Fibroblast of peridontal ligament (primary cell): ENCODE results near the gene NCBP1.
A peak's percentile ranks its signal among the peaks of the same experiment; 100 is the strongest.
"Not testable (repeated sequence)": the region's sequence is repeated elsewhere in the genome, so short reads cannot be mapped to it uniquely, and the experiment has no call there.

ENCODE experiments used
- DNase-seq: peaks from one replicate; pipeline ENCODE4 v3.0.0-alpha.2; 2010; ENCODE audit errors: extremely low read depth

Gene NCBP1

DNA sequence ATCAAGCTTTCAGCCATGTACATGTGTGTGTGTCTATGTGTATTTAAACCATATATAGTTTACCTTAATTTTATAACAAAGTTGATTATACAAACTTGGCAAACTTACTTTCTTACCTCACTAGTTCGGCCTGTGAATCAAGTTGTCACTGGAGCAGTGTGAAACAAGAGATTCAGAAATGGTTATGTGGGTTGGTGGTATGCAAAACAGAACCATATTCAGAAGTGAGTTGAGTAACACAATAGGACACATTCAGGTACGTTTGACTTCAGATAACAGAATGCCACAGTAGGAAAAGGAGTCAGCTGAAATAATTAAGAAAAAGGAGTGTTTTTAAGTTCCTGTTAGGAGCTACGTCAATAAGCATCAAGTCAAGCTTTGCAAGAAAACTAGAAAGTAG, 42.0 kb downstream of the NCBP1 start:
- DNase-seq = peak; percentile 11

- no peak for DNase-seq
Measured at GRCh38 chr9:97682242-97682641, 48.6 kb downstream of the NCBP1 start.

DNA sequence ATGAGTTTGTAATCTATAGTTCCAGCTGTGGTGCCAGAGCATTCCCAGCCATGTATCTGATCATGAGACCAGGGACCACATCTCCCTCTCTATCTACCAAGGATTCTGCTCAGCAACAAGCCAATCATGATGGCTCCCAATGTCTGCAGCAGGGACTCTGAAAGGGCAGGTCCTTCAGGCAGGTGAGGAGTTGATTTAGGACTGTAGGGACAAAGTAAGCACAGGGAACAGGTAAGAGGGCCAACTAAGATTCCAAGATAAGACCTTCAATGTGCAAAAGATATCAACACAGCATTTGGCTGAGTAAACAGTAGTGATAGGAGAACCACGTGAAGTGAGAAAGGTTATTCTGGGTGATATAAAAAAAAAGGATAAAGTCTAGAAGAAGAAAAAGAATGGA, 55.0 kb downstream of the NCBP1 start:
- DNase-seq = no peak

DNA sequence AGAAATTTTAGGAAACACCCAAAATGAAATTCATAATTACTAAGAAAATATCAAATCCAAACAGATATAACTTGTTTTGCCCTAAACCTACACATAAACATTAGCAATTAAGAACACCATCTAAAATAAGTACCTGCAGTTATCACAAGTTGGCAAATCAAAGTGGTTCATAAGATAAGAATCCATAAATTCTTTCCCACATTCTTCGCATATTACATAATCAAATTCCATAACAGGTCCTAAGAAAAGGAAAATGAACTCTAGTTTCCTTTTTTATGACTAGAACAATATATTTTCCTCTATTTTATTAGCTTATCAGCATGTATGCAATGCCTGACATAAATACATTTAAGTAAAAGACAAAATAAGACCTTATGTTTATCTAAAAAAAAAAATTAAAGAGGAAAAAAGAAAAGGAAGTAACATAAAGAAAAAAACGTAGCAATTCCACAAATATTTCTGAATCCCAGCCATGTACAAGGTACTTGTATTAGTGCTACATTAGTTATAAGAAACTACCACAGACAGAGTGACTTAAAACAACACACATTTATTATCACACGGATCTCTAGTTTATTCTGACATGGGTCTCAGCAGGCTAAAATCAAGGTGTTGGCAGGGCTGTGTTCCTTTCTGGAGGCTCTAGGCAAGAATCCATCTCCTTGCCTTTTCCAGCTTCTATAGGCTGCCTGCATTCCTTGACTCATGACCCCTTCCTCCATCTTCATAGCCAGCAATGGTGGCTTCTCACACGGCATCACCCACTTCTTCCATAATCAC, 56.0 kb downstream of the NCBP1 start:
- DNase-seq = no peak

GRCh38 chr9:97694769-97695168, 61.1 kb downstream of the NCBP1 start:
- no peak for DNase-seq

- DNase-seq = no peak
Measured at GRCh38 chr9:97695390-97695789, 61.8 kb downstream of the NCBP1 start.

- peak; percentile 52 for DNase-seq
Measured at GRCh38 chr9:97695995-97696802, 62.6 kb downstream of the NCBP1 start.

DNA sequence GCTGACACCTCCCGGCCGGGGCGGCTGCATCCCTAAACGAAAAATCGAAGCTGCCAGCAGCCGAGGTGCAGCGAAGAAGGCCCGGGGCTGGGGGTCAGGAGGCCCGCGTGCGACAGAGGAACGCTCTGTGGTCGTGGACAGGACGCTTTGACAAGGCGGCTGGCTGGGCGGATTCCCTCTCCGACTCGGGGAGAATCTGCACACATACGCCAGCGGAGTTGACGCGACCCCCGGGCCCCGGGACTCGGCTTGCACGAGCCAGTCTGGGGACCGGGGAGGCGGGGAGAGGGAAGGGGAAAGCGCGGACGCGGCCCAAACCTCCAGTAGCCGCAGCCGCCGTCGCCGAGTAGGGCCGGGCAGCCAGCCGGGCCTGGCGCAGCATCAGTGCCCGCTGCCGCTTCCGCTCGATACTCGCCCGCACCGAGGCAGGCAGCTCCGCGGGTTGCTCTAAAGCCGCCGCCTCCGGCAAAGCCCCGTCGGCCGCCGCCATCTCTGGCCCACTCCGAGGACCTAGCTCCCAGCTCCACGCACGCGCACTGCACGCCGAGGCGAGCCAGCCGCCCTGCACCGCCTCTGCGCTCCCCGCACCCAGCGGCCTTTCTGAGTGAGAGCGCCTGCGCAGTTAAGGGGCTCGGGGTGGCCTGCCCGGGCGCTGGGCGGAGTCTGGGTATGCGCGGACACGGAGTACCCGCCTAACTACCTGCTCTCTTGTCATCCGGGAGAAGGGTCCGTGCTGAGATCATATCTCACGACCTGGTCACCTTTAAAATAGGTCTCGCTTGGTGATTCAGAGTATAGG, 63.4 kb downstream of the NCBP1 start, which contains the start of gene XPA:
Gene XPA (minus strand): TSS at position 538 of the 799 bp plus-strand sequence. CDS start 48 bp downstream, at position 490.
- peak; percentile 90 for DNase-seq

GRCh38 chr9:97697837-97698236, 64.2 kb downstream of the NCBP1 start:
- DNase-seq = no peak

DNA sequence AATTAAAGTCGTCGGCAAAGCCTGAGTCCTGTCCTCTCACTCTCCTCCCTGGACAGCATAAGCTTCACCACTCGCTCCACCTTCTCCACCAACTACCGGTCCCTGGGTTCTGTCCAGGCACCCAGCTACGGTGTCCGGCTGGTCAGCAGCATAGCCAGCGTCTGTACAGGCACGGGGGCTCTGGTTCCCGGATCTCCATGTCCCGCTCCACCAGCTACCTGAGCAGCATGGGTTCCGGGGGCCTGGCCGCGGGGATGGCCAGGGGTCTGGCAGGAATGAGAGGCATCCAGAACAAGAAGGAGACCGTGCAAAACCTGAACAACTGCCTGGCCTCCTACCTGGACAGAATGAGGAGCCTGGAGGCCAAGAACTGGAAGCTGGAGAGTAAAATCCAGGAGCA, 65.2 kb downstream of the NCBP1 start:
- DNase-seq = no peak

DNA sequence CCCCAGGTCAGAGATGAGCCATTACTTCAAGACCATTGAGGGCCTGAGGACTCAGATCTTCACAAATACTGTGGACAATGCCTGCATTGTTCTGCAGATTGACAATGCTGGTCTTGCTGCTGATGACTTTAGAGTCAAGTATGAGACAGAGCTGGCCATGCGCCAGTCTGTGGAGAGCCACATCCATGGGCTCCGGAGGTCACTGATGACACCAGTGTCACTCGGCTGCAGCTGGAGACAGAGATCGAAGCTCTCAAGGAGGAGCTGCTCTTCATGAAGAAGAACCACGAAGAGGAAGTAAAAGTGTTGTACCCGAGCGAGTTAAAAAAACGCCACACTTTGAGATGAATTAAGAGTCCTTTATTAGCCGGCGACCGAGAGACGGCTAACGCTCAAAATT, 65.7 kb downstream of the NCBP1 start:
- not testable (repeated sequence) for DNase-seq

GRCh38 chr9:97699824-97700223, 66.2 kb downstream of the NCBP1 start:
- DNase-seq = not testable (repeated sequence)

DNA sequence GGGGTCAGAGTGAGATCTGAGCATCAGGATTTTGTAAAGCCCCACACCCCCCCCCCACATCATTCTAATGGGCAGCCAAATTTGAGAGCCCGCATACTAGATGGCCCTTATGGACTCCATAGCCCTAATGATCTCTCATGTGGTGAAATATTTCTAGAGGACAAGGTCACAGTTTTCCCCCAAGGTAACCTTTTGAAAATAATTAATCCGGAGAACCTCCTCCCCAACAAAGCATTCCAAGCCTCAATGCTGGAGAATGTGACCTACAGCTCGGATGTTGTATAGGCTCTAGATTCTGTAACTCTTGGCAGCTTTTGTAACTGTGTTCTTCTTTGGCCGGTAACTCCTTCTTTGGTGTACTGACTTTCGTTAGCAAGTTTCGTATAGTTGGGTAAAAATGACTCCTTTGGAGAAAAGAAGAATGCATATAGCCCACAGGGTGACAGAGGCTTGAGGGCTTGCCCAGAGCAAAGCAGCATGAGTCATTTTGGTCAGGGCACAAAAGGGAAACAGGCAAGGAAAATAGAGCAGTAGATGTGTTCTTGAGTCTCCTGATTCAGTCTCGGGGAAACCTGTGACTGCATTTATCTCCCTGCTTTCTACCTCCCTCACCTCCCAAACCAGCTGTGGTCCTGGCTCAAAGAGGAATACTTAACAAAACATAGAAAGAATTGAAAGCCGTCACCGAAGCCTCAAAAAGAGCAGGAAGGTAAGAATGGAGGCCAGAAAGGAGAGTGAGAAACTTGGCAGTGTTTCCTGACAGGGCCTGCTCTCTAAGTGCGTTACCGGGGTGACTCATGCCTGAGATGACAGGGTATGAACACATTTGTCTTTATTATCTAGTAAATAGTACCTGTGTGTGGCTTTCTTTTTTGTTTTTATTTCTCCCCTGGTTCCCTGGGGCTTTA, 70.1 kb downstream of the NCBP1 start:
- DNase-seq = peak; percentile 93

DNA sequence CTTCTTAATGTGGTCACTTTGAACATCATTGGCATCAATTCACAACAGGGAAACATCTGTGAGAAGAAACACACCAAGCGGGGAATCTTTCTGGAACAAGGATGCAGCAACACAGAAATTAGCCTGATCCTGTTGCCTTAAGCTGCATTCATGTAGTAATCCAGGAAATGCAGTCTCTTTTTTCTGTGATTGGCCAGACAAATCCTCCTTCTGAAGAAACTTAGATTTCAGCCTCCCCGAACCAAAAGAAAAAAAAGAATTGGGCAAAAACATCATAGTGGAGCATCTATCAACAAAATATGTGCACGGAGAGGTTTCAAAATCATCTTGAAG, 70.7 kb downstream of the NCBP1 start:
- peak; percentile 51 for DNase-seq

GRCh38 chr9:97704851-97705250, 71.2 kb downstream of the NCBP1 start:
- no peak for DNase-seq

DNA sequence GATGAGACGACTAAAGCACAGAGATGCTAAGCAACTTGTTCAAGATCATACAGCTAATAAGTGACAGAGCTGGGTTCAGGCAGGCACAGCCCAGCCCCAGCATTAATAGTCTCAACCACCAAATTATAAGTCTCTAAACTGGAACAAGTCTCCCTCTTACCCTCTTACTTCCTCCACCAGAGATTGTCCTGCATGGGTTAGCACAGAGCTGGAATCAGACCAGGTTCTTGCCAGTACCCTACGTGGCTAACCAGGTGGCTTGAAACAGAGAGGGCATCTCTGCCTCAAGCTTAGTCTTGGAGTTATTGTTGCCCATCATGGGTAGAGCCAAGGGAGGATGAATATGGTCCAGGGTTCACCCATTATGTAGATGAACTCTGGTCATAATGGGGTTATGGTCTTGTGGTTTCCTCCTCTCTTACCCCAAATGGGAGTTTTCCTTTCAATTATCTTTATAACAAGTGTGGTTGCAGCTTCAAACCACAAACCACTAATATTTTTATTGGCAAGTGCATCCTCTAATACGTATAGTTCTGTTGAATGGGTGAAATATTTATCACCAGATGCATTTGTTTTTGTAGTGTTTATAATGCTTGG, 71.8 kb downstream of the NCBP1 start:
- DNase-seq = no peak

DNA sequence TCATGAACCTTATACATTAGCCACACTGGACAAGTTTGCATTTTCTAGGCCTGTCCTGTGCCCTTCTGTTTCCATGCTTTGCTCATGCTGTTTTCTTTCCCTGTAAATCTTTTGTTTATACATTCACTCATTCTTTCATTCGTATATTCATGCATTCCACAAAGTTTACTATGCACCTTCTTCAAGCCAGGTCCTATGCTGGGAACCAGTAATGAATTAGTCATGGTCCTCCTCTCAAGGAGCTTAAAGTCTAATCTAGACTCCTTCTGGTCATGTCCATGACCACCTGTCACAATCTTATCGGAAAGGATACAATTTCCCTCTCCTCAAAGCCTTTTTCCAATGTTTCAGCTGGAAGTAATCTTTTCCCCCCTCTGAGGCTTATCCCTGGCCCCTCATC, 72.6 kb downstream of the NCBP1 start:
- DNase-seq = no peak

- DNase-seq = peak; percentile 82
Measured at GRCh38 chr9:97710356-97711222, 77.0 kb downstream of the NCBP1 start.

DNA sequence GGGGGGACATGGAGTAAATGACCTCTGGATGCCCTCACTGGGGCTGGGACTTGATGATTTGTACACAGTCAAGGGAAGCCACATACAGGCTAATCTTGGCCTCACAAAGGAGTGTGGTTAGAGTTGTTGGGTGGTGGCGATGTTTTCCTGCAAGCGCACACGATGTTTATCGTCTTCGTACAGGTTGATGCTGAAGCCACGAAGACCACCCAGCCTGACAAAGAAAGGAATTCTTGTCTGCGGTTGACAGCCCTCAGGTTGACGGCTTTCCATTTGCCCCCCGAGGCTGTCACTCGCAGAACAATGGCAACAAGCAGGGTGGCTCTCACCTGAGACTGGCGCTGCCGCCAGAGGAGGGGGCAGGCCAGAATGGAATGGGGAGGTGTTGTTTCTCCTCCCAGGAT, 77.6 kb downstream of the NCBP1 start:
- no peak for DNase-seq

DNA sequence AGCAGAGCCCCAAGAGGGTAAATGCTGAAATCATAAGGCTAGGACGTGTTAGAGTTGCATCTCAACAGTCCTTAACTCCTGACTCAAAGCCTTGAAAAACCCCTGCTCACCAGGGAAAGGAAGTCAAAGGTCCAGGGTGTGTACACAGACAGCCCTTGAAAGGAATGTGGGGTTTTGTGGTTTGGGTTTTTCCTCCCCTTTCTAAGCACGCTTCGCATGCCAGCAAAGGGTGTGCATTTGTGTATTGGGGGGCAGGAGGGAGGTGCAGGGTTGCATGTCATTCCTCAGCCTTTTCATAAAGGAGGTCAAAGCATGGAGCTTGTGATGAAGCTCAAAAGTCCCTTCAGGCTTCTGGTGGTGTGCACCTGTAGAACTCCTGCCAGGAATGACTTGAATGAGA, 80.8 kb downstream of the NCBP1 start:
- DNase-seq = peak; percentile 75
